HG02884 (cell line): ENCODE measurements around the gene CD74.

Experiments used
- ATAC-seq: cut with Tn5 transposase; IDR thresholded peaks from one replicate; pipeline ENCODE4 v1.9.1; 2021; ENCODE audit warnings: mild to moderate bottlenecking, moderate library complexity; ENCODE audit not compliant: unreplicated experiment

Gene CD74

GRCh38 chr5:150410524-150411244, 2.0 kb downstream of the CD74 start:
- ATAC-seq: no peak

- ATAC-seq: peak; percentile 28
These were observed 2.8 kb downstream of the CD74 start for GRCh38 chr5:150409638-150410523.

DNA sequence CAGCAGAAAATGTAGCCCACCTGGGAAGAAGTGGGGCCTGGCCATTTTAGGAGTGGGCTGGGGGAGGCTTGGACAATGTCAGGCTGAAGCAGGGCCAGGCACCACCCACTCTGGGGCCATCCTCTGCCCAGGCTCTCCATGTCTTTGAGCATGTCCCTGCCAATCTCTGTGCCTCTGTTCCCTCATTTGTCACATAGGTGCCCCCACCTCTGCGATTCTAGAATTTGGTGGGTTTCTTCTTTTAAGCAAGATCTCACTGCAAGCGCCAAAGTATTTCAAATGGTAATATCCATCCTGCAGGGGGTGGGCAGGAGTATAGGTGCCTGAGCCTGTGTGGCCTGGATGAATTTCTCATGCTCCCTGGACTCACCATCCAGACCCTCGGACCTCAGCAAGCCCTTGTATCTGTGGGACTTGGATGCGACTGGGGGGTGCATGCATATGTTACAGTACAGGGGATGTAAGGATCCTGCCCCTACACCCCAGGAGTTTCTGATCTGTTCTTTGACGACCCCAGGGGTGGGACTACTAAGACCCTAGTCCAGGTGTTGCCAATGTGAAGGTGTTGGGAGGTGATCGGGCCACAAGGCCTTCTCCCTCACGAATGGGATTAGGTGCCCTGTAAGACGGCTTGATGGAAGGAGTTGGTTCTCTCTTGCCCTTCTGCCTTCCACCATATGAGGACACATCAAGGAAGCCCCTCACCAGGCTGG, 4.3 kb downstream of the CD74 start:
- ATAC-seq: no peak

DNA sequence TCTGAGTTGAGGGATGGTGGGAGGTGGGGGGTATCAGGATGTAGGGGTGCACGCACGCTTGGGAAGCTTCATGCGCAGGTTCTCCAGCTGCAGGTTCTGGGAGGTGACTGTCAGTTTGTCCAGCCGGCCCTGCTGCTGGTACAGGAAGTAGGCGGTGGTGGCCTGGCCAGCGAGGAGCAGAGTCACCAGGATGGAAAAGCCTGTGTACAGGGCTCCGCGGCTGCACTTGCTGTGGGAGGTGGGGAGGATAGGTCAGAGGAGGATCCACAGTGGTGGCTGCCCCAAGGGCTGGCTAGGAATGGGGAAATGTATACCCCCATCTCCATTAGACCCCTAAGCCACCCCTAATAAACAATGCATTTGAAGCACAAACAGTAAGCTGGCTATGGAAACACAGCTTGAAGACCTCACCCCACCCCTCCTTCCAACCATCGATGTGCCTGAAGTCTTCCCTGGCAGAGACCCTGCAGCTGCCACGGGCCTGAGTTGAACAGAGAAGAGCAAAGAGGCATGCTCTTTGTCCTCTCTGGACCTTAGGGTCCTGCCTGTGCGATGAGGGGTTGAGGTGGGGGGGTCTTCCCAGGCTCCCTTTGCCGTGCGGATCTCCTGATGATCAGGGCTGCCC, 5.5 kb downstream of the CD74 start:
- ATAC-seq: no peak

- no peak for ATAC-seq
These were observed 6.0 kb downstream of the CD74 start for GRCh38 chr5:150406723-150407095.

GRCh38 chr5:150406103-150406722, 6.5 kb downstream of the CD74 start:
- no peak for ATAC-seq

DNA sequence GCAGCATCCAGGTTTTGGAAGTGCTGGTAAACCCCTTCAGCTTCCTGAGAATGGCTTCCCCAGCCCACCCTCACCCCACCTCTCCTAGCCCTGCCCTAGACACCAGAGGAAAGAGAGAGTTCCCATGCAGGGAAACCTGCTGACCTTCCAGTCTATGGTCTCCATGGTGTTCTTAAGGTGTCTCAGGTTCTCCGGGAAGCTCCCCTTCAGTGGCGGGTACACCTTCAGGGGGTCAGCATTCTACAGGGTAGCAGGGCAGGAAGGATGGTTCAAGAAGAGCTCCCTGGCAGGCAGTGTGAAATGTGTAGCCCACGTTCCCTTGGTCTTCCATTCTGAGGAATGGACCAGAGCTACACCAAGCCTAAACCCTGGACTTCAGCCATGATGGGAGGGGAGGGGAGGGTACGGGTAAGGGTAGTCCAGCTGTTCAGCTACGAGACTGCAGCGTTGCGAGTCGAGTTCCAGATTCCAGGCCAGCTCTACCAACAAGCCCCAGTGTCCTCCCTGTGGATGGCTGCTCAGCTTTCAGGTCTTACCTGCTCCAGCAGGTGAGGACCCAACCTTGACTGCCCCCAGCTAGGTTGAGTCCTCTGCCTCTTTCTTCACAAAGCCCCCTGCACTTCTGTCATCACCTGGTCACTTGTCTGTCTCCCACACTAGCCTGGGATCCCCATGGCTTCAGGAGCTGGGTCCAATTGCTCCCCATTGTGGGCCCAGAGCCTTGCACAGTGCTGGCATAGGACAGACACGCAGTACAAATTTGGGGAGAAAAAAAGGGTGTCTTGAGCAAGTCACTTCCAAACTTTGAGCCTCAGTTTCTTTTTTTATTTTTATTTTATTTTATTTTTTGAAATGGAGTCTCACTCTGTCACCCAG, 7.5 kb downstream of the CD74 start:
- no peak for ATAC-seq

DNA sequence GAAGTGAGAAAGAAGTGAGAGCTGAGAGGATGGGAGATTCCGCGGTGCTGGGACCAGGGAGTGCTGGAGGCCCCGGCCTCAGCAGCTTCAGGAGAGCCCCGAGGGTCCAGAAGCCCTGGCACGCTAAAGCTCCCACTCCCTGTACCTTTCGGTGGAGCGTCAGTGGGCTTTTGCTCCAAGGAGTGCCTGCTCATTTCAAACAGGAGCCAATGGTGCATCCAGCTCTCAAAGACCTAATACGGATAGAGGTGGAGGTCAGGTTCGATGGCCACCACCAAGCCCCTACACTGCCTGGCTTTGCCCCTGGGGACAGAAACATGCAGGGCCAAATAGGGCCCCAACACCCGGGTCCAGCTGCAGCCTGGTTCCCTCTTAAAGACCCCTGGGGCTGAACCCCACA, 8.2 kb downstream of the CD74 start:
- no peak for ATAC-seq

- ATAC-seq: no peak
These were observed 8.6 kb downstream of the CD74 start for GRCh38 chr5:150404121-150404520.

- no peak for ATAC-seq
These were observed 9.8 kb downstream of the CD74 start for GRCh38 chr5:150402901-150403342.

- ATAC-seq: no peak
These were observed 10.4 kb downstream of the CD74 start for GRCh38 chr5:150402229-150402773.

DNA sequence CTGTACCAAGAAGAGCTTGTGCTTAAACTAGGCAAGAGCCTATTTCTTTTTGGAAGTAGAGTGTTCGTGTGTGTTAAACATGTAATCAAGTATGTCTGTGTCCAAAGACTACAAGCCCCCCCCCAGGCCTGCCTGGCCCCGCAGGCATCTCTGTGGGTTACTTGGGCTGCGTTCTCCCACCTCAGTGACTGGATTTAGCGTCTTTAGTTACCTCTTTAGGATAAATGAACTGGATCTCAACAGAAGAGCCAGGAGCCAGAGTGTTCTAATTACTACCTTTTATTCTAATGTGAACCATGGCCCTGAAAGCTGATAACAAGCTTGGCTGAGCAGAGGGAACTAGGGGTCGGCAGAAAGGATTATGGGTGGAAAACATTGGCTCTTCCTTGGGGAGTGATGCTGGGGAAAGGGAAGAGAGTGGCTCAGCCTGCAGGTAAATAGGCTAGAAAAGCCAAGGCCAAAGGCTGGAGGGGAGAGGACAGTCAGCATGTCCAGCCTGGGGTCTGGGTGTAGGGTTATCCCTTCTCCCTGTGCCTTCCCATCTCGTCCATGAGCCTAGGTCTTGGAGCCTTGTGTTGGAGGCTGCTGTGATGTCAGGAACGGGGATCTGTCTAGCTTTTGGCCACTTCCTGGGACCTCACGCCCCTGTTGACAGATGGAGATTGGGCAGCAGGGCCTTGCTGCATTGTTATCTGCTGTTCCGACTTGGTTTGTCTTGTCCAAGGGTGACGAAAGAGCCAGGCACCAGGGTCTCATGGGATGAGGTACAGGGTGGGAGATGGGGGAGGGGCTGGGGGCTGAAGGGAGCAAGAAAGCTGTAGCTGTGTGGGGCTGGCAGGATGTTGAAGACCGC, 11.1 kb downstream of the CD74 start:
- no peak for ATAC-seq

DNA sequence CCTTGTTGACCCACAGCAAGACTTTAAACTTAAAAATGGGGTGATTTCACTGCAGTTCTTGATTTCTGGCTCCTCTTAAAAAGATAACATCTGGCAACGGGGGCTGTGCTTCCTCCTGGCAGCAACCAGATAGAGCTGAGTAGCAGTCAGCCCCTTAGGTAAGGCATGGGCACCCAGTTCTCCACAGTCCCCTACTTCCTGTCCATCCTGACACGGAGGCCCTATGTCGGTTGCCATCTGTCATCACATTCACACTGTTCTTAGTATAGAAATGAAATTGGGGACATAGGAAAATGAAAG, 11.7 kb downstream of the CD74 start:
- no peak for ATAC-seq

GRCh38 chr5:150400316-150401075, 12.2 kb downstream of the CD74 start:
- no peak for ATAC-seq

GRCh38 chr5:150399524-150400211, 13.0 kb downstream of the CD74 start:
- peak; percentile 6 for ATAC-seq

- peak; percentile 57 for ATAC-seq
These were observed 13.8 kb downstream of the CD74 start for GRCh38 chr5:150398722-150399523.
